Karpas-422 (cell line): Measurements from ENCODE around the gene TCP1. TPM values are rescaled to one million over a fixed set of nuclear protein-coding genes. Genes with fewer than 3 reads are reported as not detected.

Experiments
- DNase-seq: peaks from one replicate; pipeline ENCODE4 v3.0.0-alpha.2; 2015
- H2AFZ ChIP-seq: fragments of 200-600 bp; sonication (generic); 2 replicates; pipeline ENCODE4 v1.6.1; 2014; ENCODE audit warnings: antibody characterized with exemption, low read length, mixed read lengths
- H3K27ac ChIP-seq: fragments of 200-600 bp; sonication (generic); 2 replicates; pipeline ENCODE4 v1.5.1; 2014; ENCODE audit warnings: mild to moderate bottlenecking, low read length, moderate library complexity
- H3K27me3 ChIP-seq: fragments of 200-600 bp; sonication (generic); 2 replicates; pipeline ENCODE4 v1.6.1; 2014; ENCODE audit warnings: low read length, mixed read lengths
- H3K36me3 ChIP-seq: fragments of 200-600 bp; sonication (generic); 2 replicates; pipeline ENCODE4 v1.6.1; 2014; ENCODE audit warnings: low read length, mixed read lengths; ENCODE audit not compliant: insufficient read depth
- H3K4me1 ChIP-seq: fragments of 200-600 bp; sonication (generic); 2 replicates; pipeline ENCODE4 v1.6.1; 2014; ENCODE audit warnings: mild to moderate bottlenecking, low read length, mixed read lengths
- H3K4me2 ChIP-seq: fragments of 200-600 bp; sonication (generic); 2 replicates; pipeline ENCODE4 v1.6.1; 2014; ENCODE audit warnings: low read length, low read depth, mild to moderate bottlenecking; ENCODE audit not compliant: poor library complexity, severe bottlenecking
- H3K4me3 ChIP-seq: fragments of 200-600 bp; sonication (generic); 2 replicates; pipeline ENCODE4 v1.5.1; 2014; ENCODE audit warnings: mild to moderate bottlenecking, antibody characterized with exemption, low read length, mixed read lengths
- H3K79me2 ChIP-seq: fragments of 200-600 bp; sonication (generic); 2 replicates; pipeline ENCODE4 v1.6.1; 2014; ENCODE audit warnings: mild to moderate bottlenecking, low read length, mixed read lengths
- H3K9ac ChIP-seq: fragments of 200-600 bp; sonication (generic); 2 replicates; pipeline ENCODE4 v1.6.0; 2014; ENCODE audit warnings: low read length
- H3K9me2 ChIP-seq: fragments of 200-600 bp; sonication (generic), shearing (Covaris generic); replicated peaks from 2 replicates; pipeline ENCODE4 v1.6.0; 2014; ENCODE audit warnings: mild to moderate bottlenecking, low read length, moderate library complexity; ENCODE audit not compliant: insufficient read depth
- H3K9me3 ChIP-seq: fragments of 300-700, 200-600 bp; sonication (generic); 2 replicates; pipeline ENCODE4 v1.6.1; 2014; ENCODE audit warnings: low read length, mixed read lengths
- H4K20me1 ChIP-seq: fragments of 200-600 bp; sonication (generic); 2 replicates; pipeline ENCODE4 v1.6.1; 2014; ENCODE audit warnings: mild to moderate bottlenecking, antibody characterized with exemption, low read length, low read depth; ENCODE audit not compliant: insufficient read depth
- total RNA-seq: library from RNA; depleted of rRNA; stranded (reverse); fragments of >200 nt; shearing (Covaris generic); gene quantifications from 2 replicates; pipeline ENCODE4 v1.2.3, GENCODE V29; 2014; ENCODE audit warnings: low replicate concordance

The TCP1 gene
- total RNA-seq, 1 experiment from 2014 or later: 223 TPM

GRCh38 chr6:159808647-159809046 lies 19.2 kb upstream of the TCP1 start:
- Histone ChIP-seq H3K4me1 (no peaks in the 10 kb centered on the region), H2AFZ (no peak overlapping the region), H3K79me2 (no peaks in the 10 kb centered on the region), H3K27me3 (no peaks in the 10 kb centered on the region), H3K4me2 (no peak overlapping the region), H3K9me3 (no peaks in the 10 kb centered on the region), H3K27ac (no peak overlapping the region), H3K36me3 (no peaks in the 10 kb centered on the region), H3K9me2 (no peaks in the 10 kb centered on the region), H3K4me3 (no peak overlapping the region), H4K20me1 (no peaks in the 10 kb centered on the region), H3K9ac (no peak overlapping the region)
- DNase-seq: no peak

- H3K9me2 ChIP-seq: no peaks in the 10 kb centered on the region
- H3K9ac ChIP-seq: no peak overlapping the region
- no peaks in the 10 kb centered on the region for H3K4me1 ChIP-seq
- H3K27me3 ChIP-seq: no peaks in the 10 kb centered on the region
- no peaks in the 10 kb centered on the region for H3K9me3 ChIP-seq
- no peak overlapping the region for H3K4me2 ChIP-seq
- H4K20me1 ChIP-seq: no peaks in the 10 kb centered on the region
- H3K79me2 ChIP-seq: no peaks in the 10 kb centered on the region
- DNase-seq: no peak
- no peak overlapping the region for H3K4me3 ChIP-seq
- H3K27ac ChIP-seq: no peak overlapping the region
- H3K36me3 ChIP-seq: no peaks in the 10 kb centered on the region
- no peak overlapping the region for H2AFZ ChIP-seq
These were observed 17.9 kb upstream of the TCP1 start for GRCh38 chr6:159807150-159807858.

- Histone ChIP-seq H2AFZ (no peak overlapping the region), H3K4me3 (no peak overlapping the region), H3K27ac (no peak overlapping the region), H3K4me1 (no peaks in the 10 kb centered on the region), H3K36me3 (no peaks in the 10 kb centered on the region), H4K20me1 (no peaks in the 10 kb centered on the region), H3K9ac (no peak overlapping the region), H3K79me2 (no peaks in the 10 kb centered on the region), H3K9me2 (no peaks in the 10 kb centered on the region), H3K27me3 (no peaks in the 10 kb centered on the region), H3K4me2 (no peak overlapping the region), H3K9me3 (no peaks in the 10 kb centered on the region)
- DNase-seq: no peak
These were observed 16.6 kb upstream of the TCP1 start for GRCh38 chr6:159806021-159806458.

GRCh38 chr6:159805440-159806020 lies 16.1 kb upstream of the TCP1 start:
- Histone ChIP-seq H3K9me3 (no peaks in the 10 kb centered on the region), H3K27me3 (no peaks in the 10 kb centered on the region), H3K27ac (no peak overlapping the region), H2AFZ (no peak overlapping the region), H3K9me2 (no peaks in the 10 kb centered on the region), H3K36me3 (no peaks in the 10 kb centered on the region), H3K4me3 (no peak overlapping the region), H3K4me2 (no peak overlapping the region), H3K79me2 (no peaks in the 10 kb centered on the region), H4K20me1 (no peaks in the 10 kb centered on the region), H3K4me1 (no peaks in the 10 kb centered on the region), H3K9ac (no peak overlapping the region)
- DNase-seq: no peak

- Histone ChIP-seq H2AFZ (no peak overlapping the region), H3K27me3 (no peaks in the 10 kb centered on the region), H4K20me1 (no peaks in the 10 kb centered on the region), H3K4me2 (no peak overlapping the region), H3K9ac (no peak overlapping the region), H3K4me3 (no peak overlapping the region), H3K4me1 (no peaks in the 10 kb centered on the region), H3K9me2 (no peaks in the 10 kb centered on the region), H3K36me3 (no peaks in the 10 kb centered on the region), H3K79me2 (no peaks in the 10 kb centered on the region), H3K9me3 (no peaks in the 10 kb centered on the region), H3K27ac (no peak overlapping the region)
- no peak for DNase-seq
These were observed 15.1 kb upstream of the TCP1 start for GRCh38 chr6:159804504-159804903.

- H3K4me1 ChIP-seq: no peaks in the 10 kb centered on the region
- no peaks in the 10 kb centered on the region for H3K27me3 ChIP-seq
- no peaks in the 10 kb centered on the region for H3K9me3 ChIP-seq
- no peak overlapping the region for H3K27ac ChIP-seq
- H3K9me2 ChIP-seq: no peaks in the 10 kb centered on the region
- no peak overlapping the region for H3K9ac ChIP-seq
- H3K36me3 ChIP-seq: peaks cover 18% of the 10 kb centered on the region; the same call in 1 of the 2 replicates
- no peak overlapping the region for H3K4me3 ChIP-seq
- no peaks in the 10 kb centered on the region for H4K20me1 ChIP-seq
- H2AFZ ChIP-seq: no peak overlapping the region
- no peaks in the 10 kb centered on the region for H3K79me2 ChIP-seq
- DNase-seq: no peak
- no peak overlapping the region for H3K4me2 ChIP-seq
These were observed 12.5 kb upstream of the TCP1 start for GRCh38 chr6:159801935-159802334.

GRCh38 chr6:159800141-159800865 lies 10.9 kb upstream of the TCP1 start, which contains the start of gene PNLDC1:
PNLDC1 (plus strand) TSS chr6:159800276; CDS start chr6:159800308, 32 bp downstream.
- Histone ChIP-seq H3K27ac (no peak within 1 kb of the TSS), H3K36me3 (peaks cover 18% of the 10 kb centered on the region; the same call in 1 of the 2 replicates), H3K9ac (no peak within 1 kb of the TSS), H3K4me1 (no peaks in the 10 kb centered on the region), H2AFZ (no peak within 1 kb of the TSS), H3K4me3 (no peak within 1 kb of the TSS), H3K79me2 (no peaks in the 10 kb centered on the region), H4K20me1 (no peaks in the 10 kb centered on the region), H3K4me2 (no peak within 1 kb of the TSS), H3K27me3 (no peaks in the 10 kb centered on the region), H3K9me3 (no peaks in the 10 kb centered on the region), H3K9me2 (no peaks in the 10 kb centered on the region)
- no peak for DNase-seq

- no peak overlapping the region for H3K27ac ChIP-seq
- peaks cover 17% of the 10 kb centered on the region for H3K79me2 ChIP-seq
- no peak overlapping the region for H3K9ac ChIP-seq
- H3K9me2 ChIP-seq: no peaks in the 10 kb centered on the region
- H3K27me3 ChIP-seq: no peaks in the 10 kb centered on the region
- H4K20me1 ChIP-seq: no peaks in the 10 kb centered on the region
- H3K4me2 ChIP-seq: no peak overlapping the region
- no peak overlapping the region for H3K4me3 ChIP-seq
- no peak for DNase-seq
- H3K36me3 ChIP-seq: peaks cover 32% of the 10 kb centered on the region; the same call in 1 of the 2 replicates
- H3K4me1 ChIP-seq: peaks cover 2% of the 10 kb centered on the region
- H3K9me3 ChIP-seq: no peaks in the 10 kb centered on the region
- H2AFZ ChIP-seq: no peak overlapping the region
These were observed 8.2 kb upstream of the TCP1 start for GRCh38 chr6:159797554-159797953.
